ENCODE data around the gene DIPK1B.
A peak's percentile ranks its signal among the peaks of the same experiment; 100 is the strongest.

DNA sequence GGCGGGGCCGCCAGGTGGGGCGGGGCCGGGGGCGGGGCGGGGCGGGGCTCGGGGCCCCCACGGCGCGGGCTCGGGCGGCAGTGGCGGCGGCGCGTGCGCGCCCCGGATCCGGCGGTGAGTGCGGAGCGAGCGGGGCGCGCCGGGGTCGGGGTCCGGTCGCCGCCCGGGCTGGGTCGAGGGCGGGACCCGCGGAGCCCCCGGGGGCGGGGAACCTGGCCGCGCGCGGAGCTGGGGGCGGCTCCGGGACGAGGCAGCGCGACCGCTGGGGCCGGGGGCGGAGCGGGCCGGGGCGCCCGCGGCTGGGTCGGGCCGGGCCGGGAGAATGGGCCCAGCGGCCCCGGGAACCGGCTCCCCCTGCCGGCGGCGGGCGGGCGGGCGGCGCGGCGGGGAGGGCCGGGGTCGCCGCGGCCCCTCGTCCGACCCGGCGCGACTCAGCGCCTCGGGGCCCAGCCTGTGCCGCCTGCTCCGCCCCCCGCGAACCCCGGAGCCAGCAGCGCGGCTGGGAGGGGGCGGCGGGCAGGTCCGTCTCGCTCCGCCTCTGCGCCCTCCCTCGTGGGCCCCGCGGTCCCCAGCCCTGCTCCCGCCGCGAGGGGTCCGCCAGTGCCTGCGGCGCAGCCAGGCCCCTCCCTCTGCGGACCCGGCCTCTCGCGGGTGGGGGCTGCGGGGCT lies 46.5 kb upstream of the DIPK1B start:
- TF ChIP-seq, protein P1, sequence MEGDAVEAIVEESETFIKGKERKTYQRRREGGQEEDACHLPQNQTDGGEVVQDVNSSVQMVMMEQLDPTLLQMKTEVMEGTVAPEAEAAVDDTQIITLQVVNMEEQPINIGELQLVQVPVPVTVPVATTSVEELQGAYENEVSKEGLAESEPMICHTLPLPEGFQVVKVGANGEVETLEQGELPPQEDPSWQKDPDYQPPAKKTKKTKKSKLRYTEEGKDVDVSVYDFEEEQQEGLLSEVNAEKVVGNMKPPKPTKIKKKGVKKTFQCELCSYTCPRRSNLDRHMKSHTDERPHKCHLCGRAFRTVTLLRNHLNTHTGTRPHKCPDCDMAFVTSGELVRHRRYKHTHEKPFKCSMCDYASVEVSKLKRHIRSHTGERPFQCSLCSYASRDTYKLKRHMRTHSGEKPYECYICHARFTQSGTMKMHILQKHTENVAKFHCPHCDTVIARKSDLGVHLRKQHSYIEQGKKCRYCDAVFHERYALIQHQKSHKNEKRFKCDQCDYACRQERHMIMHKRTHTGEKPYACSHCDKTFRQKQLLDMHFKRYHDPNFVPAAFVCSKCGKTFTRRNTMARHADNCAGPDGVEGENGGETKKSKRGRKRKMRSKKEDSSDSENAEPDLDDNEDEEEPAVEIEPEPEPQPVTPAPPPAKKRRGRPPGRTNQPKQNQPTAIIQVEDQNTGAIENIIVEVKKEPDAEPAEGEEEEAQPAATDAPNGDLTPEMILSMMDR (conservative IDR thresholded peaks at IDR 0.05): peak; percentile 80
- no peak for TF ChIP-seq ZFX (IDR thresholded peaks at IDR 0.05)
